Glutamatergic neuron (in vitro differentiated cells): Measurements from ENCODE around the gene OXER1. TPM values are rescaled to one million over a fixed set of nuclear protein-coding genes. Genes with fewer than 3 reads are reported as not detected.
A peak's percentile ranks its signal among the peaks of the same experiment; 100 is the strongest.

ENCODE experiments used
- DNase-seq: peaks from one replicate; pipeline ENCODE4 v3.0.0; 2022
- H3K27ac Mint-ChIP-seq: one replicate; pipeline ENCODE4 v1.8.0; 2020; ENCODE audit warnings: mild to moderate bottlenecking, mixed read lengths, inconsistent platforms; ENCODE audit not compliant: unreplicated experiment
- H3K27me3 Mint-ChIP-seq: one replicate; pipeline ENCODE4 v1.8.0; 2020; ENCODE audit warnings: mild to moderate bottlenecking, moderate library complexity, mixed read lengths, inconsistent platforms; ENCODE audit not compliant: unreplicated experiment
- H3K36me3 Mint-ChIP-seq: one replicate; pipeline ENCODE4 v1.8.0; 2020; ENCODE audit warnings: mild to moderate bottlenecking, mixed read lengths, inconsistent platforms; ENCODE audit not compliant: unreplicated experiment
- H3K4me1 Mint-ChIP-seq: one replicate; pipeline ENCODE4 v1.8.0; 2020; ENCODE audit warnings: mild to moderate bottlenecking, low read depth, mixed read lengths, inconsistent platforms; ENCODE audit not compliant: unreplicated experiment
- H3K4me3 Mint-ChIP-seq: one replicate; pipeline ENCODE4 v1.8.0; 2020; ENCODE audit warnings: mild to moderate bottlenecking, mixed read lengths, inconsistent platforms; ENCODE audit not compliant: unreplicated experiment
- H3K9me3 Mint-ChIP-seq: one replicate; pipeline ENCODE4 v1.8.0; 2020; ENCODE audit warnings: mild to moderate bottlenecking, moderate library complexity, mixed read lengths, inconsistent platforms; ENCODE audit not compliant: unreplicated experiment
- CTCF ChIP-seq: fragments of 200-600 bp; sonication (generic); IDR thresholded peaks from one replicate; pipeline ENCODE4 v1.5.0; 2021; ENCODE audit not compliant: partially characterized antibody, unreplicated experiment
- total RNA-seq: library from RNA; stranded (reverse); fragmentation: NEBNext Ultra II Directional; extraction: Animal tissue kit (Norgen Biotek cat#: 25700); gene quantifications from one replicate; pipeline ENCODE4 v1.2.1, GENCODE V29; 2021; ENCODE audit not compliant: unreplicated experiment

The OXER1 gene
- total RNA-seq, 1 donor from 2014 or later: not detected

GRCh38 chr2:42794271-42795046, 30.5 kb upstream of the OXER1 start:
- Mint-ChIP-seq H3K36me3 (peaks cover 8% of the 10 kb centered on the region), H3K27me3 (peaks cover 24% of the 10 kb centered on the region), H3K4me1 (peaks cover 15% of the 10 kb centered on the region), H3K27ac (no peak overlapping the region), H3K4me3 (no peak overlapping the region), H3K9me3 (peaks cover 12% of the 10 kb centered on the region)
- DNase-seq: peak; percentile 46
- no peak for TF ChIP-seq CTCF

DNA sequence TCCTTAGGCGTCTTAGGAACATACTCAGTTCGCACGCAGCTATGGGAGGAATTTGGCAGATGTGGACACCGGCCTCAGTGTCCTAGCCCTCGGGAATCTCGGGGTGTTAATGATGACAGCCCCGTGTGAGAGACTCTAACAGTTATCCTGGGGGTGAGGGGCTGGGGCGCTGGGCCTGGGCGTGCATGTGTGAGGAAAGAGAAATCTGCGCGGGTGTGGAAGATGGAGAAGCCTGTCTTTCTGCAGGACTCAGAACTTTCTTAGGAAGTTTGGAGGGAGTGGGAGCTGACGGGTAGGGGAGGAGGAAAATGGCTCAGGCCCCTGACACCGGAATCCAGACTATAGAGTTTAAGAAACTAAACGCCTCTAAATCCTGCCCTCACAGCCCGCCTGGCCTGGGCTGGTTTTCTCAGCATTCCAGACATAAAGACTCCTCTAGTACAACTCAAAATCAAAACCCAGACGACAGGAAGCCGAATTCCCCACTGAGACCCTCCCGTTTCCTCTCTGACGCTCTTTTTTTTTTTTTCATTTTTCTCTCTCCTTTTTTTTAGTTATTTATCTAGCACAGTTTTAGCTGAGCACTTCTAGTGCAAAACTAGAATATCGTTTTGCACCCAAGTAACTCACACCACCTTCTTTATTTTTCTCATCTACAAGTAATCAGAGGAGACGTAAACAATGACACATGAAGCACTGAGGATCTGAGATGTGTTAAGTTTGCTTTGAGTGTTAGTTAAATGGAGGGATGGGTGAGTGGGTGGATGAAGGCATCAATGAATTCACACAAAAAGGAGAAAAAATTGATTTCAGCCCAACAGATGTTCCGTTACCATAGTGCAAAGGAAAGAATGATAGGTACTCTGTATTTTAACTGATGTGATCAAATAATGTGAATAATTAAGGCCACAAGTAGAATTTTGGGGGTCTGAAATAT, 29.7 kb upstream of the OXER1 start:
- no peak for TF ChIP-seq CTCF
- DNase-seq: no peak
- Mint-ChIP-seq H3K4me1 (peaks cover 16% of the 10 kb centered on the region), H3K36me3 (peaks cover 8% of the 10 kb centered on the region), H3K4me3 (peak overlapping the region; percentile 48), H3K27me3 (peaks cover 24% of the 10 kb centered on the region), H3K9me3 (peaks cover 12% of the 10 kb centered on the region), H3K27ac (no peak overlapping the region)

DNA sequence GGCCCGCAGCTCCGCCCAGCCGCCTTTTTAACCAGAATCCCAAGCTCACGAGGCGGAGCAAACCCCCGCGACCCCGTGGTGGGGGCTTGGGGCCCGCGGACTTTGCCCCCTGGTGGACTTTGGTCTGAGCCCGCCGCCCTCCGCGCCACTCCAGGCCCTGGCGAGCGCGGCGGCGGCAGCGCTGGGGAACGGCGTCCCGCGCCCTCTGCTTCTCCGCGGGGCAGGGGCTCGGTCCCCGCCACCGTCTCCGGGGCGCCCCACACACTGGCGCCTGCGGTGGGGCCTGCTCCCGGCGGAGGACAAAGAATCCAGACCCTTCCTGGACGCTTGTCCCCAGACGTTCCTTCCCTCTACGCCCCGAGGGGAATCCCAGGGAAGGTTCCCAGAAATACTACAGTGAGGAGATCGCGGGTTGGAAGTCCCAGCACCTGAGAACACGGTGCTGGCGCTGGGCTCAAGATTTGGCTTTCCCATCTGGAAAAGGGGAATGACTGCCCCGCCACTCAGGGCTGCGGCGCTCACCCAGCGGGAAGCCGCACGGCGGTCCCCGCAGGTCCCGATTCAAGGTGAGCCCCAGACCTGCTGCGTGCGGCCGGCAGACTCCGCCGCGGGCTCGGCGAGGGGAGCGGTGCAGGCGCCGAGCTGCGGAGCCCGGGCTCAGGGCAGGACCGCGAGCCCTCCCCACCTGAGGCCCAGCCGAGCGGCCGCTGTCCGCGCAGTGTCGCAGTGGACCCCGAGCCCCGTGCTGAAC, 28.8 kb upstream of the OXER1 start, which contains the start of gene HAAO:
Gene HAAO (minus strand): TSS at position 1 of the 751 bp plus-strand sequence. CDS start 47 bp downstream, outside the sequence.
- peaks cover 17% of the 10 kb centered on the region for H3K4me1 Mint-ChIP-seq
- peak; percentile 39 for DNase-seq
- H3K9me3 Mint-ChIP-seq: peaks cover 12% of the 10 kb centered on the region
- peaks cover 8% of the 10 kb centered on the region for H3K36me3 Mint-ChIP-seq
- no peak within 1 kb of the TSS for H3K27ac Mint-ChIP-seq
- peak within 1 kb of the TSS; percentile 86 for H3K4me3 Mint-ChIP-seq
- peaks cover 27% of the 10 kb centered on the region for H3K27me3 Mint-ChIP-seq
- TF ChIP-seq CTCF: no peak

DNA sequence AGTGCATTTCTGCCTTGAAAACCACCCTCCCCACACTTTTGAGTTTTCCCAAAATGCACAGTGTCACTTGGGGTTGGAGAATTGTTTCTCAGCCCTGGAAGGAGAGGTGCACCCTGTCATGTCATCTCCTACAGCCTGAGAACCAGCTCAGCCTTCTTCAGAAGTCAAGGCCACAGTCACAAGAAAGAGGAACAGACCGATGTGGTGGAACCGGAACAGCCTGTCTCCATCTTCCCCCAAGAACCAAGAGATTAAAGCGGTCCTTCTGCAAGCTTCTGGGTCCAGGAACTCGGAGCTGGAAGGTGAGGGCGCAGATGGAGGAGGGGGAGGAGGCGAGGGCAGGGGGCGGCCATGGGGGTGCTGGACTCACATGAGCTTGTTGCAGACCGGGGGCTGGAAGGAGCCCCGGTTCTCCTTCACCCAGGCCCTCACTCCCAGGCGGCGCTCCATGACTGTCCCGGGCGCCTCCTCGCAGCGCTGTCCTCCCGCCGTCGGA, 28.2 kb upstream of the OXER1 start:
- no peak for DNase-seq
- peaks cover 27% of the 10 kb centered on the region for H3K27me3 Mint-ChIP-seq
- H3K4me3 Mint-ChIP-seq: peak overlapping the region; percentile 86
- peaks cover 17% of the 10 kb centered on the region for H3K4me1 Mint-ChIP-seq
- no peak overlapping the region for H3K27ac Mint-ChIP-seq
- peaks cover 12% of the 10 kb centered on the region for H3K9me3 Mint-ChIP-seq
- H3K36me3 Mint-ChIP-seq: peaks cover 8% of the 10 kb centered on the region
- TF ChIP-seq CTCF: no peak
